Activated naive CD8-positive, alpha-beta T cell treated with anti-CD3 and anti-CD28 coated beads, Interleukin-2, amount 50 U/mL, for 16 hours (primary cell): Measurements from ENCODE around the gene RALY.

ENCODE experiments used
- DNase-seq: peaks from one replicate; pipeline ENCODE4 v3.0.0-alpha.2; 2020; ENCODE audit warnings: low read depth, low spot score

Gene RALY

GRCh38 chr20:33993576-33994221 lies at the start of gene RALY:
Gene RALY, plus strand, starts transcription at chr20:33993911. Its CDS starts 78,164 bp downstream, at chr20:34072075.
- peak; percentile 90 for DNase-seq

- no peak for DNase-seq
Observed at GRCh38 chr20:33944914-33945313, 48.8 kb upstream of the RALY start.

GRCh38 chr20:33945391-33946081 lies 48.2 kb upstream of the RALY start:
- DNase-seq: no peak

- DNase-seq: no peak
Observed at GRCh38 chr20:33947709-33948295, 45.9 kb upstream of the RALY start.

- DNase-seq: no peak
Observed at GRCh38 chr20:33948480-33948879, 45.2 kb upstream of the RALY start.

- DNase-seq: no peak
Observed at GRCh38 chr20:33951171-33951570, 42.5 kb upstream of the RALY start.

GRCh38 chr20:33954504-33954903 lies 39.2 kb upstream of the RALY start:
- no peak for DNase-seq

- no peak for DNase-seq
Observed at GRCh38 chr20:33963751-33964150, 30.0 kb upstream of the RALY start.

- DNase-seq: no peak
Observed at GRCh38 chr20:33964441-33964840, 29.3 kb upstream of the RALY start.

- no peak for DNase-seq
Observed at GRCh38 chr20:33967126-33967525, 26.6 kb upstream of the RALY start.

- no peak for DNase-seq
Observed at GRCh38 chr20:33969563-33969962, 24.1 kb upstream of the RALY start.

- no peak for DNase-seq
Observed at GRCh38 chr20:33970229-33970628, 23.5 kb upstream of the RALY start.

GRCh38 chr20:33971147-33971975 lies 22.4 kb upstream of the RALY start:
- DNase-seq: no peak

GRCh38 chr20:33976959-33977358 lies 16.8 kb upstream of the RALY start:
- DNase-seq: no peak

- no peak for DNase-seq
Observed at GRCh38 chr20:33977535-33977934, 16.2 kb upstream of the RALY start.

- DNase-seq: no peak
Observed at GRCh38 chr20:33979094-33979493, 14.6 kb upstream of the RALY start.

- no peak for DNase-seq
Observed at GRCh38 chr20:33981347-33981746, 12.4 kb upstream of the RALY start.

GRCh38 chr20:33981964-33982363 lies 11.7 kb upstream of the RALY start:
- no peak for DNase-seq

GRCh38 chr20:33983371-33983770 lies 10.3 kb upstream of the RALY start:
- DNase-seq: no peak

- no peak for DNase-seq
Observed at GRCh38 chr20:33984182-33984719, 9.5 kb upstream of the RALY start.

- DNase-seq: no peak
Observed at GRCh38 chr20:33985280-33985679, 8.4 kb upstream of the RALY start.

GRCh38 chr20:33985830-33986229 lies 7.9 kb upstream of the RALY start:
- no peak for DNase-seq
